Measurements from ENCODE around the gene C2CD4C.

Gene C2CD4C, protein sequence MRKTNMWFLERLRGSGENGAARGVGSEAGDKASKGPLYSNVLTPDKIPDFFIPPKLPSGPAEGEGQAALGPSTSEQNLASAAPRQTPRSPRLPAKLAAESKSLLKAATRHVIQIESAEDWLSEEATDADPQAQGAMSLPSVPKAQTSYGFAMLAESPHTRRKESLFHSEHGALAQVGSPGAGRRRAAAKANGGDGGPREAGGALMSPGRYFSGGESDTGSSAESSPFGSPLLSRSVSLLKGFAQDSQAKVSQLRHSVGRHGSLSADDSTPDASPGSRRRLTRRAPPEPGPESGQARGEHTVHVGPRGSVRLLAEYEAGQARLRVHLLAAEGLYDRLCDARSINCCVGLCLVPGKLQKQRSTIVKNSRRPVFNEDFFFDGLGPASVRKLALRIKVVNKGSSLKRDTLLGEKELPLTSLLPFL

DNA sequence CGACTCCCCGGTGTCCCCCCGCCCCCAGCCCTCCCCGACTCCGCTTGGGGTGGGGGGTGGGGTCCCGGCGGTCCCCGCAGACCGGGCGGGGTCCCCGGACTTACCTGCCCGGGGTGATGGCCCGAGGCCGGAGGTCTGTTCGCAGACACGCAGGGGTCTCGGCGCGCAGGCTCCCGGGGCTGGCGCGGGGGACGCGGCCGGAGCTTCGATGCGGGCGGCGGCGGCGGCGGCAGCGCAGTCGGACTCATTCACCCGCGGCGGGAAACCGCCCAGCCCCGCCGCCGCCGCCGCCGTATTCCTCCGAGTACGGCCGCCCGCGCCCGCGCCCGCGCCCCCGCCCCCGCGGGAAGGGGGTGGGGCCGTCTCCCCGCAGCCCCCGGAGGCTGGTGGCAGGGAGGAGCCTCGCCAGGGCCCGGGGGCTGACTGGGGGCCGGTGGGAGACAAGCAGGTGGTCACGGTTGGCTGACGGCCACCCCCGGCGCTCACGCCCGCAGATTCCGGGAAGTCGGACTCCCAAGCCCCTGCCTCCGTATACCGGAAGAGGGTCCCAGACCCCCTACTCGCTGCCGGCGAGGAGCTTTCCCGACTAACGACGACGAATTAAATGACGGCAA lies at the start of gene C2CD4C:
C2CD4C (minus strand) TSS at position 246 of the 614 bp plus-strand sequence. CDS start 786 bp downstream, outside the sequence.
- Histone ChIP-seq H3K36me3 (ENCODE audit: control insufficient read depth, low read length) (no peaks in the 10 kb centered on the region), H3K4me1 (ENCODE audit: control insufficient read depth, low read length) (peaks cover 12% of the 10 kb centered on the region), H3K27ac (ENCODE audit: low read depth, low read length) (no peak within 1 kb of the TSS), H3K4me3 (ENCODE audit: low read length) (peak within 1 kb of the TSS; percentile 62), H4K20me1 (ENCODE audit: control insufficient read depth, insufficient read depth, low read depth, low read length) (no peaks in the 10 kb centered on the region), H3F3A (ENCODE audit: control insufficient read depth, insufficient read depth) (no peaks in the 10 kb centered on the region; the same call in 1 of the 2 replicates), H3K4me2 (ENCODE audit: low read length) (peak within 1 kb of the TSS; percentile 69), H3K27me3 (ENCODE audit: control insufficient read depth, low read length) (peaks cover 11% of the 10 kb centered on the region), H3K9me3 (ENCODE audit: control insufficient read depth, insufficient read depth, low read length) (no peaks in the 10 kb centered on the region), H3K9me2 (replicated peaks; ENCODE audit: control insufficient read depth, low read length) (no peaks in the 10 kb centered on the region), H3K79me2 (ENCODE audit: control insufficient read depth, low read length) (no peaks in the 10 kb centered on the region)
- TF ChIP-seq, protein P1, sequence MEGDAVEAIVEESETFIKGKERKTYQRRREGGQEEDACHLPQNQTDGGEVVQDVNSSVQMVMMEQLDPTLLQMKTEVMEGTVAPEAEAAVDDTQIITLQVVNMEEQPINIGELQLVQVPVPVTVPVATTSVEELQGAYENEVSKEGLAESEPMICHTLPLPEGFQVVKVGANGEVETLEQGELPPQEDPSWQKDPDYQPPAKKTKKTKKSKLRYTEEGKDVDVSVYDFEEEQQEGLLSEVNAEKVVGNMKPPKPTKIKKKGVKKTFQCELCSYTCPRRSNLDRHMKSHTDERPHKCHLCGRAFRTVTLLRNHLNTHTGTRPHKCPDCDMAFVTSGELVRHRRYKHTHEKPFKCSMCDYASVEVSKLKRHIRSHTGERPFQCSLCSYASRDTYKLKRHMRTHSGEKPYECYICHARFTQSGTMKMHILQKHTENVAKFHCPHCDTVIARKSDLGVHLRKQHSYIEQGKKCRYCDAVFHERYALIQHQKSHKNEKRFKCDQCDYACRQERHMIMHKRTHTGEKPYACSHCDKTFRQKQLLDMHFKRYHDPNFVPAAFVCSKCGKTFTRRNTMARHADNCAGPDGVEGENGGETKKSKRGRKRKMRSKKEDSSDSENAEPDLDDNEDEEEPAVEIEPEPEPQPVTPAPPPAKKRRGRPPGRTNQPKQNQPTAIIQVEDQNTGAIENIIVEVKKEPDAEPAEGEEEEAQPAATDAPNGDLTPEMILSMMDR (IDR thresholded peaks at IDR 0.05; ENCODE audit: low read depth, low read length, poor library complexity, severe bottlenecking) = no peak

GRCh38 chr19:458091-459042 lies 49.4 kb upstream of the C2CD4C start:
- Histone ChIP-seq H3K36me3 (ENCODE audit: control insufficient read depth, low read length) (no peaks in the 10 kb centered on the region), H3K4me3 (ENCODE audit: low read length) (no peak overlapping the region)

GRCh38 chr19:457636-458035 lies 48.7 kb upstream of the C2CD4C start:
- H3F3A ChIP-seq (ENCODE audit: control insufficient read depth, insufficient read depth) = no peaks in the 10 kb centered on the region
- H3K27ac ChIP-seq (ENCODE audit: low read depth, low read length) = no peak overlapping the region
- no peaks in the 10 kb centered on the region for H3K36me3 ChIP-seq (ENCODE audit: control insufficient read depth, low read length)
- no peaks in the 10 kb centered on the region for H3K27me3 ChIP-seq (ENCODE audit: control insufficient read depth, low read length)
- no peak overlapping the region for H3K4me2 ChIP-seq (ENCODE audit: low read length)
- no peak for TF ChIP-seq EZH2phosphoT487 (IDR thresholded peaks at IDR 0.05; ENCODE audit: borderline replicate concordance, low read length)
- TF ChIP-seq, protein P1 (IDR thresholded peaks at IDR 0.05; ENCODE audit: low read depth, low read length, poor library complexity, severe bottlenecking) = no peak
- no peak overlapping the region for H3K4me3 ChIP-seq (ENCODE audit: low read length)
- H3K4me1 ChIP-seq (ENCODE audit: control insufficient read depth, low read length) = no peaks in the 10 kb centered on the region
- H3K9me2 ChIP-seq (replicated peaks; ENCODE audit: control insufficient read depth, low read length) = no peaks in the 10 kb centered on the region
- no peaks in the 10 kb centered on the region for H4K20me1 ChIP-seq (ENCODE audit: control insufficient read depth, insufficient read depth, low read depth, low read length)
- H3K9me3 ChIP-seq (ENCODE audit: control insufficient read depth, insufficient read depth, low read length) = peaks cover 43% of the 10 kb centered on the region
- no peaks in the 10 kb centered on the region for H3K79me2 ChIP-seq (ENCODE audit: control insufficient read depth, low read length)

More at GRCh38 chr19:458091-459042, 49.4 kb upstream of the C2CD4C start:
- H3K27ac ChIP-seq (ENCODE audit: low read depth, low read length) = no peak overlapping the region
- no peaks in the 10 kb centered on the region for H3K4me1 ChIP-seq (ENCODE audit: control insufficient read depth, low read length)
- peaks cover 36% of the 10 kb centered on the region for H3K9me3 ChIP-seq (ENCODE audit: control insufficient read depth, insufficient read depth, low read length)
- H3F3A ChIP-seq (ENCODE audit: control insufficient read depth, insufficient read depth) = no peaks in the 10 kb centered on the region
- H3K4me2 ChIP-seq (ENCODE audit: low read length) = no peak overlapping the region
- TF ChIP-seq EZH2phosphoT487 (IDR thresholded peaks at IDR 0.05; ENCODE audit: borderline replicate concordance, low read length) = no peak
- TF ChIP-seq, protein P1 (IDR thresholded peaks at IDR 0.05; ENCODE audit: low read depth, low read length, poor library complexity, severe bottlenecking) = no peak
- H3K27me3 ChIP-seq (ENCODE audit: control insufficient read depth, low read length) = no peaks in the 10 kb centered on the region
- H3K9me2 ChIP-seq (replicated peaks; ENCODE audit: control insufficient read depth, low read length) = no peaks in the 10 kb centered on the region
- H4K20me1 ChIP-seq (ENCODE audit: control insufficient read depth, insufficient read depth, low read depth, low read length) = no peaks in the 10 kb centered on the region
- no peaks in the 10 kb centered on the region for H3K79me2 ChIP-seq (ENCODE audit: control insufficient read depth, low read length)
